Cortex of kidney (tissue), 1 donor: Measurements from ENCODE around the gene NPBWR2.
"Not testable (repeated sequence)": the region's sequence is repeated elsewhere in the genome, so short reads cannot be mapped to it uniquely, and the experiment has no call there.

ENCODE experiments used
- DNase-seq: peaks from one replicate; lab custom pipeline; 2025; lab: John Stamatoyannopoulos, UW

NPBWR2 gene

DNA sequence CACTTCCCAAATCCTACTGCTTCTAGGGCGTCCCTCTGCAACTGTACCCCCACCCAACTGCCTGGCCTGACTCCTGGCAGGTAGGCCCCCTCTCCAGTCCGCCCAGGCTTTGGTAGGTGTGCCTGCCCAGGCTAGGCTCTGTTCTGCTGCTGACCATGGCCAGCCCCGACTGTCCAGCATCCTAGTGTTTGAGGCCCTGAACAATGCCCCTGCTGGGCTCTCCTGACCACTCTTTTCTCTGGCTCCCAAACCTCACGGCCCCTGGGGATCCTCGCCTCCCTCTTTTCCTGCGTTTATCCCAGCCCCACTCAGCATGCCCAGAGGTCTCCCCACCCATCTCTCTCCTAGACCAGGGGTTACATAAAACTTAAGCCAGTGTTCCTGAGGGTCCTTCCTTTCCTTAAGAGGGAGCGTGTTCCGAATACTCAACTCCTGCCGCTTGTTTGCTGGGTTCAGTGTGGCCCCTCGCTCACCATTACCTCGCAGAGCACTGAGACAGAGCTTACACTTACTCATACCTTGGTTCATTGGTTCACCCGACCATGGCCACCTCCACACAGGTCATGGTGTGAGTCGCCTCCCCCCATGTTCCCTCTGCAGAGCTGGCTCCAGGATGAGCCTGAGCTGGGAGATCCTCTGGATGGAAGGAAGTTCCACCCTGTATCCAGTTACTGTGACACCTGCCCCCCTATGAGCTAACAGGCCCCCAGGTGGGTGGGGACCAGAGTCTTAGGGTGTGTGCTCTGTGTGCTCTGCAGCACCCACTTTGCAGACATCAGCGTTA is 35.8 kb upstream of the NPBWR2 start:
- no peak for DNase-seq

GRCh38 chr20:64142590-64142989 is 35.2 kb upstream of the NPBWR2 start:
- DNase-seq: no peak

- no peak for DNase-seq
These were observed 33.6 kb upstream of the NPBWR2 start for GRCh38 chr20:64140956-64141355.

DNA sequence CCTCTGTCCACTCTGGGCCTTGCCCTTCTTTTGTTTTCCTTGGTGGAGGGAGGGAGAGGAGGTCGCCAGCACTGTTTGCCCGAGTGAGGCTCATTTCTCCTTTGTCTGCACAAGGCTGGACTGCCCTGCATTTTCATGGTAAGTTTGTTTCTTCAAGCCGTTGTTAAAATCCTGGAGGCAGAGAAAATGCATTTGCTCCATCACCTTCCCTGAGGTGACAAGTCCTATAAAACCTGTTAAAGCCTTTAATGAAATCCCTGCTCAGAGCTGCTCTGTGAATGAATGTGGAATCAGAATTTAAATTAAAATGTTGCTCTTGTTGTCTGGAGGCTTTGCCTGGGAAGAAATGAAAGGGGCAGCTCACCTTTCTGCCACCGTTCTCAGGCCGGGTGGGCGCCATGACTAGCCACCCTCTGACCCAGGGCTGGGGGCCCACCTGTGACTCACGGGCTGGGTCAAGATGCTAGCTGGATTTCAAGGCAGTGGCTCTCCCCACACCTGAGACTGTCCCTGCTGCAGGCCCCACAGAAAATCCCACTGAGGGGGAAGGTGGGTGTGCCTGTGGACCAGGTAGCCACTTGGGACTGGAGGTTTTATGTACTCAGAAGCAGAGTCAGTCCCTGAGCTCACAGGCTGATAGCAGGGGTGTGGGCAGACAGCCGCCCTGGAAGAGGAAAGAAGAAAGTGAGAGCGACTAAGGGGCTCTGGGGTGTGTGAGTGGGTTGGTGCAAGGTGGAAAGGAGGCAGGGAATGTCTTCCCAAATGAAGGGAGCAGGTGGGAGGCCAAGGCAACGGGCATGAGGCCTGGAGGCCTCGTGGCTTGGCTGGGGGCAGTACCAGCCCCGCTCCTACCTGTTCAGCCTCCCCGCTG is 32.9 kb upstream of the NPBWR2 start:
- DNase-seq: no peak

DNA sequence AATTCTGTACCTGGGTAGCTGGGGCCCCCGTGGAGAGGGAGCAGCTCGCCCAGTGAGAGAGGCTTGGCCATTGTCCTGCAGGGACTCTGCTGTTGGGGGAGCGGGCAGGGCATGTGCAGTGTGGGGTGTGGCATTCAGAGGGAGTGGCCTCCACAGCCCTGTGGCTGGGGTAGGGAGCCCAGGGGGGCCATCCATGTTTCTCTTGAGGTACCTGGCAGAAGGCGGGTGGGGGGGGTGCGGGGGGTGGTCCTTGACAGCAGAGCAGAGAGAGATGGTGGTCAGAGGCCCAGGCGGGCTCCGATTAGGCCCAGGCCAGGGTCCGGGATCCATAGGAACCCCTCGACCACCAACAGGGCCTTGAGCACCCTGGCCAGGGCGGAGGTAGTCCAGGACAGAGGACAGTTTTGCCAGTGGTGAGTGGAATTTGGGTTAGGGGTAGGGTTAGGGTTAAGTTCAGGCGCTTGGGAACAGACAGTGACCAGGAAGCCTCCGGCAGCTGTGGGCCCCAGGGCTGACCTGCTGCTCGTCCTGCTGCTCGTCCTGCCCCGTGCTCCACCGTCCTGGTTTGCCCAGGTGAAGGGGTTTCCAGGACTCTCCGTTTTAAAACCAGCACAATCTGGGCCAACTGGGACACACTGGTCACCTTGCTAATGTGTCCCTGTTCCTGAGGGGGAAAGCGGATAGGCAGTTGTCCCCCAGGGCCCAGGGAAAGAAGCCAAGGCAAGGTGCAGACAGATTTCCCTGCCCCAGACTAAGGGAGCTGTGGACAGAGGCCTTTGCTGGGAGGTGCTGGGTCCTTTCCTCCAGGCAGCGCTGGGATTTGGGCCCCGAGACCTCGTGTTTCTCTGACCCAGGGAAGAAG is 32.1 kb upstream of the NPBWR2 start:
- DNase-seq: no peak

- no peak for DNase-seq
These were observed 31.0 kb upstream of the NPBWR2 start for GRCh38 chr20:64138276-64138815.

DNA sequence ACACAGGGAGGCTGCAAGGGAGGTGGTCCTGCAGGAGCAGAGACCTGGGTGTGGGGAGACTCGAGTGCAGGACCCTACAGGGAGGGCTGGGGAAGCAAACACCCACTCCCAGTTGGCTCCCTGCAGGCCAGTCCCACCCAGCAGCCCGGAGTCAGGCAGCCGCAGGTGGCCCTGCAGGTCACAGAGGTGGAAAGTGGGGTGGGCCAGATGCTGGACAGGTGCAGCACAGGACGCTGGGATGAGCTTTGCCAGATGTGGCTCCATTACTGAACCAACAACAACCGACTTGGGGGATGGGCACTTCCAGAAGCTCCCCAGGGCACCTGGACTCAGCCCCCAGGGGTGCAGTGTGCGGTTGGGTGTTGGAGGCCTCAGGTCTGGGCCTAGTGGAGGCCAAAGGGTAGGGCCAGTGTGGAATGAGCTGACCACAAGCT is 30.2 kb upstream of the NPBWR2 start:
- no peak for DNase-seq

- no peak for DNase-seq
These were observed 28.8 kb upstream of the NPBWR2 start for GRCh38 chr20:64136004-64136710.

DNA sequence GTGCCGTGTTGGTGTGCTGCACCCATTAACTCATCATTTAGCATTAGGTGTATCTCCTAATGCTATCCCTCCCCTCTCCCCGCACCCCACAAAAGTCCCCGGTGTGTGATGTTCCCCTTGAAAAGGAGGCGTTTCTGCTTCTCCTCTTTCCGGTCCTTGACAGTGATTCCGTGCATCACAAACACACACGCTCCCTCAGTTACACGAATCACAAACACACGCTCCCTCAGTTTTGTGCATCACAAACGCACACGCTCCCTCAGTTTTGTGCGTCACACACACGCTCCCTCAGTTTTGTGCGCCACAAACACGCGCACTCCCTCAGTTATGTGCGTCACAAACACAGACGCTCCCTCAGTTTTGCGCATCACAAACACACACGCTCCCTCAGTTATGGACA is 27.4 kb upstream of the NPBWR2 start:
- not testable (repeated sequence) for DNase-seq

DNA sequence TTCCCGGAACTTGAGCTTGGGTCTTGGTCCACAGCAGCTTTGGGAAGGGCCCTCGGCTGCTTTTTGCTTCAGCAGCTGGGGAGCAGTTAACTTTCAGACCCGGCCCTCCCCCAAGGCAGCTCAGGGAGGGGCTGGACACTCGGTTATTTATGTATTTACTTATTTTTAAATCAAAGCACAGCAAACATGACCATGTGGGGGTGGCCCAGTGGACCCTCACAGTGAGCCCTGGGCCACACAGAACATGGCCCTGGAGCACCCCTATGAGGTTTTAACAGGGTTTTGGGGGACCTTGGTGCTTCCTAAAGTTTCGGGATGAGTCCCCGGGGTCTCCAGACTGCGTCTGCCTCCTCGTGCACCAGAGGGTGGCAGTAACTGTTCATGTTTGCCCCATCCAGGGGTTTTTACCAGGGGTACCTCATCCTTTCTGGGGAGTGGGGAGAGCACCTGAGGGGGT is 26.6 kb upstream of the NPBWR2 start:
- no peak for DNase-seq

GRCh38 chr20:64131406-64131805 is 24.0 kb upstream of the NPBWR2 start:
- DNase-seq: no peak

DNA sequence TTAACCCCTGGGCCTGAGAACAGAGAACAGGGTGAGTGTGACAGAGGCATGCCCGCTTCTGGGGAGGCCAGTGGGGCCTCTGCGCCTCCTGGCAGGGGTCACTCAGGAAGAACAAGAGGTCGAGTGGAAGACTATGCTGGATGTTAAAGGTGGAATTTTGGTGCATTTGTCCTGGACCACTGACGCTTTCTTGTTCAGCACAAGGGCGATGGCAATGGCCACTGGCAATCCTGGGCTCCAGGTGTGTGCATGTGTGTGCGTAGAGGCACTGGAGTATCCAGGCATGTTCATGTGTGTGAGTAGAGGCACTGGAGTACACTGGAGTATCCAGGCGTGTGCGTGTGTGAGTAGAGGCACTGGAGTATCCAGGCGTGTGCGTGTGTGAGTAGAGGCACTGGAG is 23.5 kb upstream of the NPBWR2 start:
- no peak for DNase-seq

- no peak for DNase-seq
These were observed 22.9 kb upstream of the NPBWR2 start for GRCh38 chr20:64130271-64130670.

DNA sequence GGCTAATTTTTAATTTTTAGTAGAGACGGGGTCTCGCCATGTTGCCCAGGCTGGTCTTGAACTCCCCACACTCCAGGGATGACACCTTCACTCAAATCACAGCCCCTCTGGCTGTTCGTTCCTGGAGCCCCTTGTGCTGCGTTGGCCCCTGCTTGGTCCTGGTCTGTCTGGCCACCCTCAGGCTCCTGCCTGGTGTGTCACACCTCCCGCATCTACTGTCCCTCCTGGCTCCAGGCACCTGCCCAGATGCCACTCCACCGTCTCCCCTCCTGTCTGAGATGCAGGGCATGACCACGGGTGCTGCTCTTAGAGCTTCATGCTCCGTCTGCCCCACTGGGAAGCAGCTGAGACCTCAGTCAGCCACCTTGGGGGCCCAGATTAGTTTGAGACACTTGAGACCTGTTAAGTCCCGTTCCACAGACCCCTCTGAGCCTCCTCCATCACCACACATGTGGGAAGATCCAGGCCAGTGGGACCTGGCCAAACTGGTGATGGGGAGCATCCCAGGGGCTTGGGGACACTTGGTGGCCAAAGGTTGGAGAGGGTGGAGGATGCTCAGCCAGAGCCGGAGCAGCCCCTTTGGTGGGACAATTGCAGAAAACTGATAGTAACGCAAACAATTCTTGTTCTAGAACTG is 21.9 kb upstream of the NPBWR2 start:
- DNase-seq: no peak

GRCh38 chr20:64123517-64123916 is 16.2 kb upstream of the NPBWR2 start:
- not testable (repeated sequence) for DNase-seq

GRCh38 chr20:64122927-64123326 is 15.6 kb upstream of the NPBWR2 start:
- DNase-seq: not testable (repeated sequence)

GRCh38 chr20:64121586-64121985 is 14.2 kb upstream of the NPBWR2 start:
- DNase-seq: no peak

DNA sequence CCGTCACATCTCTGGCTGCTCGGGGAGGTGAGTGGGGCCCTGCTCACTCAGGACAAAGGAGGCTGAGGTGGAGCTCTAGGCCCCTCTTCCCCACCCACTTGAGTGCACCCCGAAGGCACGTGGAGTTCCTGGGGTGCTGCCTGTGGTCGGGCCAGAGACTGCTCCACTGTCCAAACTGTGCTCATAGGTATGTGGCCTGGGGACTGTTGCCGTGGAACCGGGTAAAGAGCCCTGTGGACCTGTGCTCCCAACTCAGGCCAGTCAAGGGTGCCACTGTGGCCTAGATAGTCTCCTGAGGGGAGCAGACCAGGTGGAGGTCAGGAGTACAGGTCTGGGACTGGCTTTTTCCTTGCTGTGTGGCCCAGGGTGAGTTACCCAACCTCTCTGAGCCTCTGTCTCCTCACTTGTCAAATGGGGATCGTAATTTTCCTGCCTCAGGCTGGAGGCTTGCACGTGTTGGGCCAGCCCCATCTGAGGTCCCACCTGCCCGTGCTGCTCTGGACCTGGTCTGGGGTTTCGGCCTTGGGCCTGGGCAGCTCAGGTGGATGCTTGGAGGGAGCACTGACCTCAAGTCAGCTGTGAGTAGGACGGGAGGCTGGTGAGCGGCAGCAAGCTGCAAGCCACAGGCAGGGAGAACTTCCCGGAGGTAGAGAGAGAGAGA is 12.4 kb upstream of the NPBWR2 start:
- DNase-seq: no peak

DNA sequence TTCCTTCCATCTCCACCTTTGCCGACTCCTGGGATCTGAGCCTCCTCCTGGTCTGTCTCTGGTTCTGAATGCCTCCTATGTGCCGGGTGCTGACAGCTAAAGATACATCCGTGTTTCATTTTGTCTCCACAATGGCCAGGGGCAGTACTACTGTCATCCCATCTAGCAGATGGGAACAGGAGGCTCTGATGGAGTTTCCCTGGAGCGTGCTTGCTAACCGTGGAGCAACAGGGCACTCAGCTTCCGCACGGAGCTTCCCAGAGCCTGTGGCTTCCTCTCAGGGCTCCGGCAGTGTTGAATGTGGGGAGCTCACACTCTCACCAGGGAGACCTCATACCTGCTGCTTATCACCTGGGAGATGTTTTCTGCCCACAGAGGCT is 11.9 kb upstream of the NPBWR2 start:
- DNase-seq: no peak

DNA sequence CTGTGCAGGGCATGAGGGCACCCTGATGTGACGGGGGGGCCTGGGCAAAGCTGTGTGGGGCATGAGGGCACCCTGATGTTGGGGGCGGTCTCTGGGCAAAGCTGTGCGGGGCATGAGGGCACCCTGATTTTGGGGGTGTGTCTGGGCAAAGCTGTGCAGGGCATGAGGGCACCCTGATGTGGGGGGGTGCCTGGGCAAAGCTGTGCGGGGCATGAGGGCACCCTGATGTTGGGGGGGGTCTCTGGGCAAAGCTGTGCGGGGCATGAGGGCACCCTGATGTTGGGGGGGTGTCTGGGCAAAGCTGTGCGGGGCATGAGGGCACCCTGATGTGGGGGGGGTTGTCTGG is 10.0 kb upstream of the NPBWR2 start:
- DNase-seq: not testable (repeated sequence)
